ENCODE data around the gene FBLN5.

Gene FBLN5, protein sequence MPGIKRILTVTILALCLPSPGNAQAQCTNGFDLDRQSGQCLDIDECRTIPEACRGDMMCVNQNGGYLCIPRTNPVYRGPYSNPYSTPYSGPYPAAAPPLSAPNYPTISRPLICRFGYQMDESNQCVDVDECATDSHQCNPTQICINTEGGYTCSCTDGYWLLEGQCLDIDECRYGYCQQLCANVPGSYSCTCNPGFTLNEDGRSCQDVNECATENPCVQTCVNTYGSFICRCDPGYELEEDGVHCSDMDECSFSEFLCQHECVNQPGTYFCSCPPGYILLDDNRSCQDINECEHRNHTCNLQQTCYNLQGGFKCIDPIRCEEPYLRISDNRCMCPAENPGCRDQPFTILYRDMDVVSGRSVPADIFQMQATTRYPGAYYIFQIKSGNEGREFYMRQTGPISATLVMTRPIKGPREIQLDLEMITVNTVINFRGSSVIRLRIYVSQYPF

GRCh38 chr14:91947475-91948184 is at the start of gene FBLN5:
Gene FBLN5, minus strand, starts transcription at chr14:91947694. Its CDS starts 465 bp downstream, at chr14:91947229.
- TF ChIP-seq CTCF (IDR thresholded peaks at IDR 0.05; ENCODE audit: low read depth, low read length, missing control alignments): no peak
- peak; percentile 73 for DNase-seq (ENCODE audit: extremely low read depth, low read depth)
- H3K4me3 ChIP-seq (replicated peaks; ENCODE audit: low read depth, low read length): peak within 1 kb of the TSS; percentile 61

DNA sequence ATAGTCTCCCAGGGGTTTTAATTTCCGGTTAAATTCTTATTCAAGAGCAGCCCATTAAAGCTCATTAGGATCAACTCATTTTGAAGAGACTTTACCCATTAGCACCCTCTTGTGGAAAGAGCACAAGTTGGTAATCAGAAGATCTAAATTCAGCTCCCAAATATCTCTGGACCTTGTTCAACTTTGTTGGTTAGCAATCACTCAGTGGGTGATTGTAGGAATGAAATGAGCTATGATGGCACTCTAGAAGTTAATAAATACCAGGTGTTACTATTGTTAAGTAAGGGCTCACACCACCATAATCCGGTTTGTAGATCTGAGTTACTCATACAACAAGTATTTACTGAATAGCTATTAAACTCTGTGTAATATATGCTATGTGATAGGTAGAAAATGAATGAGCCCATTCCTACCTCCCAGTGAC is 49.5 kb upstream of the FBLN5 start:
- peak; percentile 85 for DNase-seq (ENCODE audit: extremely low read depth, low read depth)
- peak; percentile 56 for TF ChIP-seq CTCF (IDR thresholded peaks at IDR 0.05; ENCODE audit: low read depth, low read length, missing control alignments)
- H3K4me3 ChIP-seq (replicated peaks; ENCODE audit: low read depth, low read length): no peak overlapping the region

- DNase-seq (ENCODE audit: extremely low read depth, low read depth): no peak
- no peak for TF ChIP-seq CTCF (IDR thresholded peaks at IDR 0.05; ENCODE audit: low read depth, low read length, missing control alignments)
- no peak overlapping the region for H3K4me3 ChIP-seq (replicated peaks; ENCODE audit: low read depth, low read length)
Observed at GRCh38 chr14:91987192-91987591, 39.7 kb upstream of the FBLN5 start.

GRCh38 chr14:91985521-91986255 is 38.2 kb upstream of the FBLN5 start:
- no peak for TF ChIP-seq CTCF (IDR thresholded peaks at IDR 0.05; ENCODE audit: low read depth, low read length, missing control alignments)
- no peak for DNase-seq (ENCODE audit: extremely low read depth, low read depth)
- no peak overlapping the region for H3K4me3 ChIP-seq (replicated peaks; ENCODE audit: low read depth, low read length)

- TF ChIP-seq CTCF (IDR thresholded peaks at IDR 0.05; ENCODE audit: low read depth, low read length, missing control alignments): no peak
- DNase-seq (ENCODE audit: extremely low read depth, low read depth): no peak
Observed at GRCh38 chr14:91985008-91985407, 37.5 kb upstream of the FBLN5 start.

GRCh38 chr14:91983588-91983987 is 36.1 kb upstream of the FBLN5 start:
- TF ChIP-seq CTCF (IDR thresholded peaks at IDR 0.05; ENCODE audit: low read depth, low read length, missing control alignments): no peak
- no peak for DNase-seq (ENCODE audit: extremely low read depth, low read depth)
- H3K4me3 ChIP-seq (replicated peaks; ENCODE audit: low read depth, low read length): no peak overlapping the region

More at GRCh38 chr14:91985008-91985407, 37.5 kb upstream of the FBLN5 start:
- H3K4me3 ChIP-seq (replicated peaks; ENCODE audit: low read depth, low read length): no peak overlapping the region
